Measurements from ENCODE around the gene CCDC187. TPM values are rescaled to one million over a fixed set of nuclear protein-coding genes. Genes with fewer than 3 reads are reported as not detected.

The CCDC187 gene
- polyA plus RNA-seq, 3 donors, result not detected

DNA sequence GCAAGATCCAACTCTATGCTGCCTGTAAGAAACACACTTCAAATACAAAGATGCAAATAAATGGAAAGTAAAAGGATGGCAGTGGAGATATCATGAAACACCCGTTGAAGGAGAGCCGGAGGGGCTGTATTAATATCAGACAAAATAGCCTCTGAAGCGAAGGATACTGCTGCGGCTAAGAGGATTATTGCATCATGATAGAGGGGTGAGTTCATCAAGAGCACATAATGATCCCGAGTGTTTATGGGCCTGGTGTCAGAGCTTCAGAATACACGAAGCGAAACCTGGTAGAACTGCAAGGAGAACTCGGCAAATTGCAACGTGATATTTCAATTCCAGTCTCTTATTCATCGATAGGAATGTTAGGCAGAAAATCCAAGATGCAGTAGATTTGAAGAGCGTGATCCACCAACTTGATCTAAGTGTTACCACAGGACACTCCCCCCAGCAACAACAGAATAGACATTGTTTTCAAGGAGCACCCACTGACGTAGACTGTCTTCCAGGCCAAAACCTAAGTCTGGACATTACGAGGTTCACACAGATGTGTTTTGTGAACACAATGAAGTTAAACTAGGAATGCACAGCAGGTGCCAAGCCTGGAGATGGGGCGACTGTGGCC is 30.5 kb downstream of the CCDC187 start:
- H3K9me3 ChIP-seq (replicated peaks in 1 of 2; ENCODE audit: control insufficient read depth in 1 of 2, insufficient read depth in 1 of 2, low read length in 2 of 2), result no peaks in the 10 kb centered on the region
- Mint-ChIP-seq H3K9me3 (no peaks in the 10 kb centered on the region), H3K4me3 (no peak overlapping the region), H3K4me1 (peaks cover 11% of the 10 kb centered on the region), H3K36me3 (no peaks in the 10 kb centered on the region), H3K27ac (no peak overlapping the region), H3K27me3 (ENCODE audit: low read depth in 3 of 3) (peaks cover 6 to 16% (median 9%) of the 10 kb centered on the region in 3 donors)
- no peaks in the 10 kb centered on the region for H4K20me1 ChIP-seq (ENCODE audit: insufficient read depth, low read length)
- no peak for DNase-seq
- H3K9ac ChIP-seq (ENCODE audit: insufficient read depth, low read length, poor library complexity, severe bottlenecking), result no peak overlapping the region
- H2AFZ ChIP-seq (ENCODE audit: insufficient read depth, low read depth, low read length, poor library complexity, severe bottlenecking), result no peak overlapping the region
- no peaks in the 10 kb centered on the region for H3K79me2 ChIP-seq (ENCODE audit: insufficient read depth, low read length)
- H3K4me1 ChIP-seq (ENCODE audit: control insufficient read depth in 1 of 2, insufficient read depth in 2 of 2, low read length in 2 of 2), result peaks cover 10 to 14% of the 10 kb centered on the region in 2 donors
- H3K4me2 ChIP-seq (replicated peaks; ENCODE audit: extremely low read depth, low read length, poor library complexity, severe bottlenecking), result no peak overlapping the region
- intact Hi-C loops (cut with micrococcal nuclease), result no loop called here
- no peak overlapping the region for H3K27ac ChIP-seq (ENCODE audit: low read depth in 1 of 2, low read length in 2 of 2)
- H3K36me3 ChIP-seq (replicated peaks in 1 of 2; ENCODE audit: control insufficient read depth in 1 of 2, insufficient read depth in 2 of 2, low read length in 2 of 2), result no peaks in the 10 kb centered on the region
- peaks cover 0 to 4% of the 10 kb centered on the region in 2 donors for H3K27me3 ChIP-seq (ENCODE audit: control insufficient read depth in 2 of 2, insufficient read depth in 2 of 2, low read length in 2 of 2)
- TF ChIP-seq, protein P1, sequence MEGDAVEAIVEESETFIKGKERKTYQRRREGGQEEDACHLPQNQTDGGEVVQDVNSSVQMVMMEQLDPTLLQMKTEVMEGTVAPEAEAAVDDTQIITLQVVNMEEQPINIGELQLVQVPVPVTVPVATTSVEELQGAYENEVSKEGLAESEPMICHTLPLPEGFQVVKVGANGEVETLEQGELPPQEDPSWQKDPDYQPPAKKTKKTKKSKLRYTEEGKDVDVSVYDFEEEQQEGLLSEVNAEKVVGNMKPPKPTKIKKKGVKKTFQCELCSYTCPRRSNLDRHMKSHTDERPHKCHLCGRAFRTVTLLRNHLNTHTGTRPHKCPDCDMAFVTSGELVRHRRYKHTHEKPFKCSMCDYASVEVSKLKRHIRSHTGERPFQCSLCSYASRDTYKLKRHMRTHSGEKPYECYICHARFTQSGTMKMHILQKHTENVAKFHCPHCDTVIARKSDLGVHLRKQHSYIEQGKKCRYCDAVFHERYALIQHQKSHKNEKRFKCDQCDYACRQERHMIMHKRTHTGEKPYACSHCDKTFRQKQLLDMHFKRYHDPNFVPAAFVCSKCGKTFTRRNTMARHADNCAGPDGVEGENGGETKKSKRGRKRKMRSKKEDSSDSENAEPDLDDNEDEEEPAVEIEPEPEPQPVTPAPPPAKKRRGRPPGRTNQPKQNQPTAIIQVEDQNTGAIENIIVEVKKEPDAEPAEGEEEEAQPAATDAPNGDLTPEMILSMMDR (IDR thresholded peaks at IDR 0.05), result no peak
- H3K4me3 ChIP-seq (replicated peaks in 1 of 3; ENCODE audit: low read depth in 2 of 3, low read length in 3 of 3), result no peak overlapping the region
- WGBS (ENCODE audit: insufficient coverage), result 93% methylated on average over 14 of the region's 14 CpGs

DNA sequence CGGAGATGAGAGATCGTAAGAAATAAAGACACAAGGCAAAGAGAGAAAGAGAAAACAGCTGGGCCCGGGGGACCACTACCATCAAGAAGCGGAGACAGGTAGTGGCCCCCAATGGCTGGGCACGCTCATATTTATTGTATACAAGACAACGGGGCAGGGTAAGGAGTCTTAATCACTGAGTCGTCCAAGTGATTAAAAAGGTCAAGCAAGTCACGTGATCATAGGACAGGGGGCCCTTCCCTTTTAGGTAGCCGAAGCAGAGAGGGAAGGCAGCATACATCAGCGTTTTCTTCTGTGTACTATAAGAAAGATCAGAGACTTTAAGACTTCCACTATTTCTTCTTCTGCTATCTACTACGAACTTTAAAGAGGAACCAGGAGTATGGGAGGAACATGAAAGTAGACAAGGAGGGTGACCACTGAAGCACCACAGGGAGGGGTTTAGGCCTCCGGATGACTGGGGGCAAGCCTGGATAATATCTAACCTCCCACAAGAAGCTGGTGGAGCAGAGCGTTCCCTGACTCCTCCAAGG is 33.7 kb downstream of the CCDC187 start:
- Histone ChIP-seq H3K36me3 (replicated peaks in 1 of 2; ENCODE audit: control insufficient read depth in 1 of 2, insufficient read depth in 2 of 2, low read length in 2 of 2) (no peaks in the 10 kb centered on the region), H3K27ac (ENCODE audit: low read depth in 1 of 2, low read length in 2 of 2) (no peak overlapping the region), H3K9me3 (replicated peaks in 1 of 2; ENCODE audit: control insufficient read depth in 1 of 2, insufficient read depth in 1 of 2, low read length in 2 of 2) (no peaks in the 10 kb centered on the region), H3K4me1 (ENCODE audit: control insufficient read depth in 1 of 2, insufficient read depth in 2 of 2, low read length in 2 of 2) (peaks cover 17 to 29% of the 10 kb centered on the region in 2 donors), H3K4me3 (replicated peaks in 1 of 3; ENCODE audit: low read depth in 2 of 3, low read length in 3 of 3) (no peak overlapping the region), H3K9ac (ENCODE audit: insufficient read depth, low read length, poor library complexity, severe bottlenecking) (no peak overlapping the region), H3K4me2 (replicated peaks; ENCODE audit: extremely low read depth, low read length, poor library complexity, severe bottlenecking) (no peak overlapping the region), H3K79me2 (ENCODE audit: insufficient read depth, low read length) (no peaks in the 10 kb centered on the region), H4K20me1 (ENCODE audit: insufficient read depth, low read length) (no peaks in the 10 kb centered on the region), H3K27me3 (ENCODE audit: control insufficient read depth in 2 of 2, insufficient read depth in 2 of 2, low read length in 2 of 2) (peaks cover 0 to 4% of the 10 kb centered on the region in 2 donors), H2AFZ (ENCODE audit: insufficient read depth, low read depth, low read length, poor library complexity, severe bottlenecking) (no peak overlapping the region)
- H3K4me1 Mint-ChIP-seq, result peaks cover 20% of the 10 kb centered on the region
- peak in 2 of 3 donors; percentile 3 to 20 for DNase-seq
- peaks cover 0 to 4% (median 0%) of the 10 kb centered on the region in 7 donors for H3K9me3 Mint-ChIP-seq
- H3K27me3 Mint-ChIP-seq (ENCODE audit: low read depth in 3 of 3), result peaks cover 4 to 20% (median 14%) of the 10 kb centered on the region in 3 donors
- intact Hi-C loops (cut with micrococcal nuclease), result no loop called here
- peak overlapping the region in 4 of 7 donors; percentile 28 to 61 (median 60) for H3K27ac Mint-ChIP-seq
- no peak overlapping the region for H3K4me3 Mint-ChIP-seq
- H3K36me3 Mint-ChIP-seq, result no peaks in the 10 kb centered on the region
- TF ChIP-seq, protein P1 (IDR thresholded peaks at IDR 0.05), result no peak
- 82% methylated on average over 8 of the region's 13 CpGs for WGBS (ENCODE audit: insufficient coverage)
